T-helper 1 cell treated with Interleukin-12 subunit alpha and Interleukin-12 subunit beta and Interleukin-4 antibody, amounts not matched to agents 30 ng/mL and 1 ng/mL, for 36 hours (primary cell): ENCODE data around the gene MAP2. TPM values are rescaled to one million over a fixed set of nuclear protein-coding genes. Genes with fewer than 3 reads are reported as not detected.

Experiments used
- intact Hi-C: fragments of 100-400 bp; cut with micrococcal nuclease; formaldehyde crosslinking; loops from one replicate; pipeline ENCODE4 v1.15.1; 2024
- total RNA-seq: library from RNA; stranded (reverse); gene quantifications from 2 replicates; pipeline ENCODE4 v1.2.3, GENCODE V29; 2022

The MAP2 gene
- total RNA-seq, 1 donor from 2014 or later, result not detected

DNA sequence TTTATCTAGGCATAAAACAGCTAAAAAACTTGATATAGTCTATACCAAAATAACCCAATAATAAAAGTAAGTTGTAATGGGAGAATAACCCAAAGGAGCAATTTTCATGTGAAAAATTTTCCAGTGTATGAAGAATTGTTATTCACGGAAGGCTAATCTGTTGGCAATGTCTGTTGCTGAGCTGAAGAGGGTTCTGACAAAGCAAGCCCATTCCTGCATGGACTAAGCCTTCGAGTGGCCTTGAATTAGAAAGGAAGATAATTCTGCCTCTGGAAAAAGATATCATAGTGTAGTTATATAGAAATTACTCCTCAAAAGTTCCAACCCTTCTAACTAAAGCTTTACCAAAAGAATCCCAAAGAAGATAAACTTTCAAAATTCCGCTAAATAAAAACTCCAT, 101.5 kb downstream of the MAP2 start:
- intact Hi-C loops, result no loop called here

DNA sequence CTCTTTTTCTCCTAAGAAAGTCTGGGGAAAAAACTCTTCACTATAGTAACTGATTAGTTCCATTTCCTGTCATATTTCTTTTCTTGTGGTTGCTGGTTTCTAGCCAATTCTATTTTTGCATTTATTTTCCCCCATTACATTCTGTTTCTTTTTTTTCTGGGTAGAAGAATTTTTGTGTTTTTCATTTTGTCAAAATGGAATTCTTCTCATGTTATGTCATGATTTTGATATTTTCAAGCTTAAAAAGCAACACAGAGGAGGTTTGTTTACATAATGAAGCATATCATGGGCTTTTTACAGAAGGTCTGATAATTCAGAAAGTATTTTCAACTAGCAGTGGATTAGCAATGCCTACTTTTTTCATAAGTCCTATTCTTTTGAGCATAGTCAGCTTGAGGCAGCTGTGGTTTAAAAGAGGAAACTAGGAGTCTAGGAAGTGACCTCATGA, 102.0 kb downstream of the MAP2 start:
- intact Hi-C loops, result no loop called here

DNA sequence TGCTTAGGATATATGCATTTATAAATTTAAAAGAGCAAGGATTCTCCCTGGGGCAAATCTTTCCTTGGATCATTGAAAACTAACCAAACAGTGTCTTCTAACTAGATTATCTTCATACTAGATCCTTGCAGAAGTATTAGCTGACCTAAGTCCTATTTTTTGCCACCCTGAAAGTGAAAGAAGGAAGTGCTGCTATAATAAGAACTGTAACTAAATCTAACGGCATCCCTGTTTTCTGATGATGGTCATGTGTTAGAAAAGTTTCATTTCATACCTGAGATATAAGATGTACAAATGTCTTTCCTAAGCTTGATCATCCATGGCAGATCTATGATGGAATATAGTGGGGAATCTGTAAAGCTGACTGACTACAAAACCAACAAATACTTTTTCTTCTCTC, 102.7 kb downstream of the MAP2 start:
- intact Hi-C loops, result no loop called here

DNA sequence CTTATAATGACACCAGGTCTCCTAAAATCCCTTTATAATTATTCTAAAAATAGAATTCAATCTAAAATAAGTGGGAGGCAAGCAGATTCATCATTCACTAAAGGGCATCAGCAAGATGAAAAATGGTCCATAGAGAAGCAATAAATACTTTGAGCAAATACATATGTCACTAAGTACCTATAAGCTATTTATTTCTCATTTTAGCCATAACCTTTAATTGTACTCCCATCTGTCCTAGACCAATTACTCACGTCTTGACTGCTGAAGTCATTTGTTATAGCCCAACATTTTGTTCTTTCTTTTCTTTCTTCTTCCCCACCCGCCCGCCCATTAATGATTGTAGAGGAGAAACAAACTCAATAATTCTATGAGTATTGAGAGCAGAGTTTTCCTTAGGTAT, 105.7 kb downstream of the MAP2 start:
- intact Hi-C loops, result no loop called here

DNA sequence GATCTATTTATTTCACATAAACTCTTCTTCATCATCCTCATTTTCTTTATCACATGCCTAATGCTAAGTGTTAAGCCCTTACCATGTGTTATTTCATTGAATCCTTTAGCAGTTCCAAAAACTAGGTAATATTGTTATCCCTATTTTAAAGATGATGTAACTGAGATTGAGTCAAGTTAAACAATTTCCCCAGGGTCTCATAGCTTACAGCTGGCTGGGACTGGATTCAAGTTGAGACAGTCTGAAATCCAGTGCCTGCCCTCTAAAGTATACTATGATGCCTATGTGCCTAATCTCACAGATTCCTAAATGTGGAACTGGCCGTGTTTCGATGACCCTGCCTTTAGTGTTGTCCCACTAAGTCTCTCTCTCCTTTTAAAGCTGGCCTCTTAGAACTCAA, 108.5 kb downstream of the MAP2 start:
- intact Hi-C loops, result no loop called here

DNA sequence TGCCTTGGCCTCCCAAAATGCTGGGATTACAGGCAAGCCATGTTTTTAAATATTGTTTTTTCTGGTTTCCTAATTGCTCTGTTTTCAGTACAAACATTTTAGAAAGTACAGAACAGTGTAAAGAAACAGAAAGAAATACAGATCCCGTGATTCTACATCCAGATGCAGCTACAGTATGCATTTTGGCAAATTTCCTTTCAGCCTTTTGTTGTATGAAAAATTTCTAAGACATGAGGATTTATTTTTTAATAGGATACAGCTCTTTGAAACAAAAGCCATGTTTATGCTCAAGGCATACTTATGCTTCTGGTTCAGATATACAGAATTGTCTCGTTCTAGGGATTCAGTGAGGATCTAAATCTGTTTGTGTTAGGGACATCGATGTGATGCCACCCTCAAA, 109.5 kb downstream of the MAP2 start:
- intact Hi-C loops, result no loop called here

DNA sequence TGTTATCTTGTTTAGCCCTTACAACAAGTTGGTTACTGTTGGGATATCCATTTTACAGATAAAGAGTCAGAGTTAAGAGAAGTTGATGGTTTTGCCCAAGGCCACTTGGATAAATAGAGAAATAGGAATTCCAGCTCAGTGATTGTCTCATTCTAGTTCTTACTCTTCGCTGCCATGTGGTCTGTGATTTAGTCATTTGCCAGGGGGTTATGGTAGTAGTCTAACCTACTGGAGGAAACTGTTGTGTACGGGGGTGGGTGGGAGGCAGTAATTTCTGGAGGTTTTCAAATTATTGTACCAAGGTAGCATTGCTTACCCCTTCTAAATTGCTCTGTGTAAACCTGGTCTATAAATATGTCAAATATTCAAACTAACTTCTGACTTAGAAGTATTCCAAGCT, 110.4 kb downstream of the MAP2 start:
- intact Hi-C loops, result no loop called here

DNA sequence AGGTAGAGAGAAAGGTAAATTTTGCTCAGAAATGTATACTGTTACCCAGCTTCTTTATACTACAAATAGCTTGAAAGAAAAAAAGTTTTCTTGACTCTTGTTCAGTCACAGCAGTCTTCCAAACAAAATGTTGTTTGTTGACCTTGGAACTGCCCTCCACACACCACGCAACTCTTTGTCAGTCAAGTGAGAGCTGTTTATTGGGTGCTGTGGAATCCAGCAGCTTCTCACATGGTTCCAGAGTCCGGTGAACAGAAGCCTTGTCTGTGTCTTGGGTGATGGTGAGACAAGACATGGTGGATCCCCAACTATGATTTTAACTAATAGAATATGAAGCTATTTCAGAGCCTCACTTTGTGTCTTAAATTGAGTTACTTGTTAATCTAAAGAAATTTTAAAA, 112.5 kb downstream of the MAP2 start:
- intact Hi-C loops, result no loop called here

DNA sequence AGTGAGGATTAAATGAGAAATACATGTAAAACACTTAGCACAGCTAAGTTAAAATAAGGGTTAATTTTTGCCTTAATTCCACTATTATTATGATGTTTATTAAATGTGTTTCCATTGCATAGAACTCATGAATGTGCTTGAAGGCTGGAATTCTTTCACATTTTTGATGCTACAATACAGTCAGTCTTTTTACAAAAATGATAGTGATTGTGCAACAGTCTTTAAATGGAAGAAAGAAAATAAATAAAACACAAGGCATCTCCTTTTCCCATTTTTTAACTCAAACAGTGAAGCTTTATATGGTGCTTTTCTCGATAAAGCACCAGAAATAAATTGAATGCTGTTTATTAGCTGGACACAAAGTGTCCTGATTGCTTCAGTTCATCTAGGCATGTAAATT, 123.9 kb downstream of the MAP2 start:
- intact Hi-C loops, result no loop called here

DNA sequence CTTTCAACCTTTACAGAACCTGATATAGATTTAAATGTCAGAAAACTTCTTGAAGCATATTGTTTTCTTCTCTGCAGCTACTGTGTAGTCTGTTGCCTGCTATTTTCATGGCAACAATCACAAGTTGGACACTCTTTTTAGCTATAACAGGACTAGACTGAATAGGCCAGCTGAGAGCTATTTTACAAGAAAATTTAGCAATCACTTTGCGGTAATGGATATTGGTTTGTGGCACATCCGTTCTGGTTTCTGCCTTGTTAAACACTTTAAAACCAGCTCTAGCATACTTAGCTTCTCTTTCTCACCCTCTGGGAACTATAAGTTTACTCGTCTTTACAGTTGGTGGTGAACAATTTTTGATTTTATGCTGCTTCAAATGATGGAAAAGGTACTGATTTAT, 125.7 kb downstream of the MAP2 start:
- intact Hi-C loops, result no loop called here

DNA sequence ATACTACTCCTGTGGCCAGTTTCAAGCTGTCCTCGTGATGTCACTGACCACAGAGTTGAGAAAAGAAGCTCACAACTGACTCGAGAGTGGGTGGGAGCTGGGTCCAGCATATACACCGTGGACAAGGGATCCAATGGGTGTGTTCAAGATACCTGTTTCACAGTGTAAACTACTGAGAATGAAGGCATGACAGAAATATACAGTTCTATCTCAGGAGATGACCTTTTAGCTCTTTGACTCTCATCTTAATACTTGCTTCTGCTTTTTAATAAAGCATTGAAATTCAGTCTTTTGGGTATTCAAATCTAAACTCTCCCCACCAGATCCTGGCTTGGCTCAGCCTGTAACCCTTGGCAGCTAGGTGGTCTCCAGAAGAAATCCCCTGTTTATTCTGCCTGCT, 130.1 kb downstream of the MAP2 start:
- intact Hi-C loops, result no loop called here

DNA sequence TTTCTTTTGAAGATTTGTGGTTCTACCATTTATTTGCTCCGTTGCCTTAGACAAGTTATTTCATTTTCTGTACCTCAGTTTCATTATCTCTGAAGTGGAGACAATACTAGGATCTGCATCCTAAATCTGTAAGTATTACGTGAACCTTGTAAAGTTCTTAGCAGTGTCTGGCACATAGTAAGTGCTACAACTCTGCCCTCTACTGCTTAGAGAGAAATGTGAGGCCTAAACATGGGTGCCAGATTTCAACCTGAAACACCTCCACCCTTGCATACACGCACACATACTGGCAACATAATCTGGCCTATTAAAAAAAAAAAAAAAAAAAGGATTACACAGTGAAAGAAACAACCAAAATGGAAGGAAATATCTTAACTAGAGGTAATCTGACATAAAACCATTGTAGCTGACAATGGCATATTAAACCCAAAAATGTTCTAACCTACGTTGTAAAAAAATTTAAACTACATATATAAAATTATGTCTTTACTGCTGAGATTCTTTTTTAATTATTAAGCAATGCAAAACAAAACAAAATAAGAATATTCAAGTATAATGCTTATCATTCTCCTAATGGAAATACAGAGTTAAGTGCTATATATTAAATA, 132.6 kb downstream of the MAP2 start:
- intact Hi-C loops, result loop anchor here (1.0 kb wide), 1 partner anchor 222 kb away; no protein-coding TSS in a partner anchor

DNA sequence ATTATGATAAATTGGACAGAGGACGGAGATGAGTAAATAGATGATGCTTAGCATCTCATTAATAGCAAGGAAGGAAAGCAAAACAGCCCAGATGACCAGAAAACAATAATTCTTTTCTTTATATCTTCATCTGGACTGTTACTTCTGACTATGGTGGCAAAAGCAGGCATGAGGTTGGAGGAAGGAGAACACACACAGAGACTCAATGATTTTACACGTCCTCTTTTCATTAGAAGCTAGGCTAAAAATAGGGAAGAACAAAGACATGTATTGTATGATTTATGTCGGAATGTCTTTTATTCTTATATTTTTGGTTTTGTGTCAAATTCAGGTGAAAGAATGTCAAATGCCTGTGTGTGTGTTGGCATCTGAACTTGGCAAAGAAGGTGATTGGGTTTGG, 137.1 kb downstream of the MAP2 start:
- intact Hi-C loops, result no loop called here

DNA sequence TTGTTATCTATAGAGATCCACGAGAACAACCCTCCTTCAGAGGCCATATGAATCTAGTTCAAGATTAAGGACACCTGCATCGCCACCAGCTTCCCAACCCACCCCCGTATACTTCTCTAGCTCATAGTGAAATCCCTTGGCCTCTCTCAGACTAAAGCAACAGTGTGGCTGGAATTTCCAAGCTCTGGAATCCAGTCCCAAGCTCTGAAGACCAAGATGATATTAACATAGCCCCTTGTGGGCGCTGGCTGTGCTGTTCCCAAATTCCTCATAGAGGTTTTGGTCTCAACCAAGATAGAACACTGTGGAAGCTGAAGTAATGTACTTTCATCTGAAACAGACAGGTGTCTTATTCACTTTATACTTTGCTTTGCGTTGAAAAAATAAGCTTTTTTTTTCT, 139.6 kb downstream of the MAP2 start:
- intact Hi-C loops, result no loop called here

DNA sequence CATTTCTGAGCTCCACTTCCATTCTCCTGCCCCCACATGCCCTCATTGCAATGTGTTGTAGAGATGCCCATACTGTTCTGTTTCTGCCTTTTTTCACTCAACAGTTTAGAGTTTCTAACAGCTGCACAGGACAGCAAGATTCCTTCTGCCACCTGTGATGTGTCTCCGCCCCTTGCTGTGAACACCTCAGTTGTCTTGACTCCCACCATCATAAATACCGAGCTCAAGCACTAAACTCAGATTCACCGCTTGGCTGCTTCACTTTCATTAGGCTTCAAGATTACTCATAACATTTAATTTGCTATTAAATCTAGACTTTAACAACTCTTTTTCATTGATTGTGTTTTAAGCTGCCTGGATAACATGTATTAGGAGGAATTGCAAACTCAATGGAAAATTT, 141.0 kb downstream of the MAP2 start:
- intact Hi-C loops, result no loop called here

DNA sequence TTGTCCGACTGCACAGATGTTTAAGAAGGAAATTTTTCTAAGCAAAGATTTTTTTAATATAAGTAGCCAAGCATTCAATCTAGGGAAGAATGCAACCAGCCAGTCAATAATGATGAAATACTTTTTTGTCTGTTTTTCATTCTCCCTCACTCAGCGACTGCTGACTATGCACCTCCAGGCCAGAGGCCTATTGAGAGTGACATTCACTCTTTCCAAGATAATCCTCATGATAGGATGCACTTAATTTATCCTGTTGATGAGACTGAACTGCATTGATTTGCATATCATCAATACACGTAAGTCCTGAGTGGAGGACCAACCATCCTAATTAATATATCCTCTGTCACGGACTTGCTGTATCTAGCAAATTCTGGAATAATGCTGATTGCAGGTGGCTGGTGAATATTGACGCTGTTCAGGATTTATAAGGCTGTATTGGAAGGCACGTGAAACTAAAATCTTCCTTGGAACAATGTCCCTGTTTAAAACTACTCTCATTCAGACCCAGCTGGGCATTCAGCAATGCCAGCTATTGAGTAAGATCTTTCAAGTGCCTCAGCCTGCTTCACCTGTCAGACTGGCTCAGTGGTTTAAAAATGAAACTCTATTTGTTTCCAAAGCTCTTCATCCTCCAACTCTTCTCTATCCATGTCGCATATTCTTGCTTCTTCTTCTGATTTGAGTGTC, 142.2 kb downstream of the MAP2 start:
- intact Hi-C loops, result no loop called here

DNA sequence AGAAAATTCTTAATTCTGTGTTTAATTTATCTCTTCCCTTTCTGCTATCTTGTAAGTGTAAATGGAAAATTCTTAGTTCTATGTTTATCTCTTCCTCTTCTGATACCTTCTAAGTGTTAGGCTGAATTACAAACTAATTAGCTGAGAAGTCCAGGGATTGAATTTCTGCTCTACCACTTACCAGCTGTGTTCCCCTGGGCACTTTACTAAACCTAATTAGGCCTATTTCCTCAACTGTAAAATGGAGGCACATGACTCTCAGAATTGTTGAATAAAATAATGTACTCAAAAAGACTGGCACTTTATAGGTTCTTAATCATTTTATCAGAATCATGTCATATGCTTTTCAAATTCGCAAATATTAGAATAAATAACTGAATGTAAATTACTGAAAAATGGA, 146.3 kb downstream of the MAP2 start:
- intact Hi-C loops, result no loop called here

DNA sequence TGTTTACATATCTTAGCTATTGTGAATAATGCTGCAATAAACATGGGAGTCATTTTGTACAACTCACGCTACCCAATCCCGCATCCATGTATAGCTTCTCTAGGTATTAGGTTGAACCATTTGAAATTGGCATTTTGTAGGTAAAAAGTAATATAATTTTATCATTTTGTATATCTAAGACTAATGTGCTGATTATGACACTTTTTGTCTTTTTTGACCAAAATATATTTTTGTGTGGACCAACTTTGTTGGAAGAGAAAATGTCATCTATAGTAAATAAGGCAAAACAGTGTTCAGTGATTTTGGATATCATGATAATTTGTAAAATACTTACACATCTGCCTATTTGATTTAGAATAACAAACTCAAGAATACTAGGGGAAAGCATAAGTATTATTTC, 150.7 kb downstream of the MAP2 start:
- intact Hi-C loops, result no loop called here

DNA sequence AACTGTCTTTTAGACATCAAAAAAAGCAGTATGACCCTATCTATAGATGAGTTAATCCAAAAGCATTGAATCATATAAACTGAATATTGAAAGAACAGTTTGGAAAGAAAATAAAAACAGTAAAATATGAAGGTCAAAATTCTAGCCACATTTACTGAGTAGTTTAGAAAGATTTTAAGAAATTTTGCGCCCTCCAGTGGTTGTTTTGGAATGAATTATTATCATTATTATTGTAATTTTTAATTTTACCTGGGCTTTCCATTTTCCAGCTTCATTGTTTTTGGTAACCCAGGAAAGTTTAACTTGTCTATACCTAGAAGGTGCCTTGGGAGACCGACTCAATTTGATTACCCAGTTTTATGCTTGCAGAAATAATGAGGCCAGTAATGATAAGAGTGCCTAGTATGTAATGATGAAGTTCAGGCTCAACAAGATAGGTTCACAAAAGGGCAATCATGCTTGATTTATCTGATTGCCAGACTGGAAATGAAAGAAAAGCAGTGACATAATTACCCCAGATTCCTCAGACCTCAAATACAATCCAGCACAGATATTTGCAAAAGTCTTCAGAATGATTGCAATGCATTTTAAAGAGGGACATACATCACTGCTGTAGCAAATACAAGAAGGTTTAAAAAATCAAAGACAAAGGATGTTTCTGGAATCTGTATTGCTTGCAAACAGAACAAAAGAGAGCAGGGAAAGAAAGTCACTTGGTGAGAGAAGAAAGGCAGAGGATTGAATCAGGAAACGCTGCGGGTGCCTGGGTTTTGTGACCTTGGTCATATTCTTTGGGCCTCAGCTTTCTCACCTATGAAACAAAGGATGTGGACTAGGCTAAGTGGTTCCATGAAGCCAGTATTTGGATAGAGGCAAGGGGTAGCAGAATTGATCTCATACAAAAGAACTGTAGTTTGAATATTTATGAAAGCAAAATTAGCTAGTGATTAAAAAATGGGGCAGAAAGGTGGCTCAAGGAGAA, 153.8 kb downstream of the MAP2 start:
- intact Hi-C loops, result loop anchor here (1.0 to 2.0 kb wide), 3 partner anchors 153 to 1182 kb away; partner anchors contain the start of gene MAP2

DNA sequence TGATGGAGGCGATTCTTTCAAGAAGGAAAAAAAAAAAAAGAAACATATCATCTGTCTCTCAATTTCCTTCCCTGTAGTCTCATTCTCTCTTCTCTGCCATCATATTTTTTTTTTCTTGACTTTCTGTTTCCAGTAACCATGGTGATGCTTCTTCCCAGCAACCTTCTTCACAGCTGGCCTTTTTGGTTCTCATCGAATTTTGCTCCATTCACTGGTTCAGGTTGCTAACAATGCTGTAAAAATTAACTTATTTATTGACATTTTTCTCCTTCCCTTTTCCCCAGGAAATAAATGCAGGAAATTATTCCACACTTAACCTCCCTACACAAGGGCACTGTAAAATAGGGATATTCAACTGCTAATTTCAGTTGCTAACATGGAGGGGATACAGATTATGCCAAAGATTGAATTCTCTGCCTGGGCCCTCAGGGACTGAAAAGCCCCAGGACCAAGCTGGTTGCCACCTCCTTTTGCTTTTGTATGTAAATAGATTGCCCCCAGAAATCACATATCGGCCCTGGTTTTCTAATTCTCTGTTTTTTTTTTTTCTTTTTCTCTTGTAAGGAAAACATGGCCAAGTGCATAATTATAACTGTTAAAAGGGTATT, 154.7 kb downstream of the MAP2 start:
- intact Hi-C loops, result no loop called here

DNA sequence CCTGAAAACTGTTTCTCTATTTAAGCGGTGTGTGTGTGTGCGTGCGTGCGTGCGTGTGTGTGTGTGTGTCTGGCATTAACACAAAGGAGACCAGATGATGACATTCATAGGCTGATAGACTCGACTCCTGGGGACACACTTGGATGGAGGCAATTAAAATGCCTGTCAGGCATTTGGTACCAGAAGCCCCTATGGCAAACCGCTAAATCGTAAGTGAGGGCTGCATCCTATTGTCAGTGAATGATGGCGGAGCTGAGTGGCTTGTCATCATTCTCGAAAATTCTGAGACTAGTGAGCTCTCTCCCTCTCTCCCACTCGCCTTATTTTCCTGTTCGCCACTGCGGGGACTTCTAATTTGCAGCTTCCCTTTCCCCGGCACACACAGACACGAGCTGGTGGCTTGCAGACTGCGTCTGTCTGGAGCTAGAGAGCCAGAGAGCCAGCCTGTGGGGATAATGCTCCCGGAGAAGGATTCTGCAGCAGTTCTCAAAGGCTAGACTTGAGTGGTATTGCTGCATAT, 155.4 kb downstream of the MAP2 start:
- intact Hi-C loops, result no loop called here
